ENCODE measurements around the gene USH1G. TPM values are rescaled to one million over a fixed set of nuclear protein-coding genes. Genes with fewer than 3 reads are reported as not detected.

Gene USH1G
- total RNA-seq, 1 donor: not detected

GRCh38 chr17:74945543-74945942 is 22.5 kb upstream of the USH1G start:
- Histone ChIP-seq H3K27ac (ENCODE audit: low read depth, low read length) (no peak overlapping the region), H3K9me3 (ENCODE audit: low read depth, low read length) (no peaks in the 10 kb centered on the region), H3K4me1 (ENCODE audit: insufficient read depth, low read length) (no peaks in the 10 kb centered on the region), H3K36me3 (ENCODE audit: insufficient read depth, low read length) (no peaks in the 10 kb centered on the region), H3K4me2 (ENCODE audit: insufficient read depth, low read length) (no peak overlapping the region), H3K79me2 (ENCODE audit: insufficient read depth, low read length) (no peaks in the 10 kb centered on the region), H3K4me3 (ENCODE audit: insufficient read depth, low read length) (no peak overlapping the region), H2AFZ (ENCODE audit: low read length) (no peak overlapping the region), H4K20me1 (ENCODE audit: insufficient read depth, low read length) (no peaks in the 10 kb centered on the region), H3K27me3 (ENCODE audit: insufficient read depth, low read length) (peaks cover 23% of the 10 kb centered on the region)
- DNase-seq (ENCODE audit: insufficient read length, low spot score, missing footprints): no peak
- TF ChIP-seq CTCF (IDR thresholded peaks at IDR 0.05; ENCODE audit: extremely low read depth, low read depth, low read length): no peak

- Histone ChIP-seq H3K9me3 (ENCODE audit: low read depth, low read length) (no peaks in the 10 kb centered on the region), H3K27ac (ENCODE audit: low read depth, low read length) (no peak overlapping the region), H3K4me2 (ENCODE audit: insufficient read depth, low read length) (no peak overlapping the region), H3K4me3 (ENCODE audit: insufficient read depth, low read length) (no peak overlapping the region), H3K27me3 (ENCODE audit: insufficient read depth, low read length) (peaks cover 23% of the 10 kb centered on the region), H3K79me2 (ENCODE audit: insufficient read depth, low read length) (no peaks in the 10 kb centered on the region), H3K4me1 (ENCODE audit: insufficient read depth, low read length) (no peaks in the 10 kb centered on the region), H4K20me1 (ENCODE audit: insufficient read depth, low read length) (no peaks in the 10 kb centered on the region), H3K36me3 (ENCODE audit: insufficient read depth, low read length) (no peaks in the 10 kb centered on the region), H2AFZ (ENCODE audit: low read length) (no peak overlapping the region)
- TF ChIP-seq CTCF (IDR thresholded peaks at IDR 0.05; ENCODE audit: extremely low read depth, low read depth, low read length): no peak
- DNase-seq (ENCODE audit: insufficient read length, low spot score, missing footprints): no peak
Observed at GRCh38 chr17:74943808-74944522, 20.9 kb upstream of the USH1G start.

GRCh38 chr17:74941128-74941725 is 18.2 kb upstream of the USH1G start:
- H3K4me1 ChIP-seq (ENCODE audit: insufficient read depth, low read length): no peaks in the 10 kb centered on the region
- H4K20me1 ChIP-seq (ENCODE audit: insufficient read depth, low read length): no peaks in the 10 kb centered on the region
- no peaks in the 10 kb centered on the region for H3K36me3 ChIP-seq (ENCODE audit: insufficient read depth, low read length)
- H3K4me2 ChIP-seq (ENCODE audit: insufficient read depth, low read length): no peak overlapping the region
- H2AFZ ChIP-seq (ENCODE audit: low read length): no peak overlapping the region
- no peak for DNase-seq (ENCODE audit: insufficient read length, low spot score, missing footprints)
- no peaks in the 10 kb centered on the region for H3K79me2 ChIP-seq (ENCODE audit: insufficient read depth, low read length)
- H3K4me3 ChIP-seq (ENCODE audit: insufficient read depth, low read length): no peak overlapping the region
- no peaks in the 10 kb centered on the region for H3K9me3 ChIP-seq (ENCODE audit: low read depth, low read length)
- TF ChIP-seq CTCF (IDR thresholded peaks at IDR 0.05; ENCODE audit: extremely low read depth, low read depth, low read length): no peak
- peaks cover 46% of the 10 kb centered on the region for H3K27me3 ChIP-seq (ENCODE audit: insufficient read depth, low read length)
- H3K27ac ChIP-seq (ENCODE audit: low read depth, low read length): no peak overlapping the region

GRCh38 chr17:74939534-74939933 is 16.5 kb upstream of the USH1G start:
- Histone ChIP-seq H3K27me3 (ENCODE audit: insufficient read depth, low read length) (peaks cover 56% of the 10 kb centered on the region), H3K27ac (ENCODE audit: low read depth, low read length) (no peak overlapping the region), H4K20me1 (ENCODE audit: insufficient read depth, low read length) (no peaks in the 10 kb centered on the region), H3K36me3 (ENCODE audit: insufficient read depth, low read length) (no peaks in the 10 kb centered on the region), H3K79me2 (ENCODE audit: insufficient read depth, low read length) (no peaks in the 10 kb centered on the region), H3K4me2 (ENCODE audit: insufficient read depth, low read length) (no peak overlapping the region), H3K9me3 (ENCODE audit: low read depth, low read length) (no peaks in the 10 kb centered on the region), H2AFZ (ENCODE audit: low read length) (no peak overlapping the region), H3K4me3 (ENCODE audit: insufficient read depth, low read length) (no peak overlapping the region), H3K4me1 (ENCODE audit: insufficient read depth, low read length) (no peaks in the 10 kb centered on the region)
- DNase-seq (ENCODE audit: insufficient read length, low spot score, missing footprints): no peak
- no peak for TF ChIP-seq CTCF (IDR thresholded peaks at IDR 0.05; ENCODE audit: extremely low read depth, low read depth, low read length)
